Body of pancreas (tissue), 4 donors: Measurements from ENCODE around the gene KIF16B.

Experiments
- CTCF ChIP-seq, 7 experiments: fragments of 450-650 bp in 4 of 7; fragments of 200-600 bp in 3 of 7; sonication (generic) in 3 of 7; IDR thresholded peaks; one replicate each; pipeline ENCODE4 v1.5.1; 2016 to 2019; ENCODE audit warnings: antibody characterized with exemption in 7 of 7
- POLR2A ChIP-seq, 3 donors: fragments of 450-650 bp; IDR thresholded peaks; one replicate each; pipeline ENCODE4 v1.6.1; 2016; ENCODE audit warnings: antibody characterized with exemption in 3 of 3, mild to moderate bottlenecking in 2 of 3

GRCh38 chr20:16311756-16312155 is 261.5 kb downstream of the KIF16B start:
- no peak for TF ChIP-seq CTCF (IDR thresholded peaks at IDR 0.05)
- TF ChIP-seq POLR2A (IDR thresholded peaks at IDR 0.05): no peak
